Measurements from ENCODE around the gene NINJ2.

NINJ2 gene

GRCh38 chr12:559906-560455 lies 103.3 kb downstream of the NINJ2 start:
- Histone ChIP-seq H3K27me3 (ENCODE audit: insufficient read depth, insufficient read length) (no peaks in the 10 kb centered on the region), H3K4me3 (ENCODE audit: insufficient read length, low read depth) (no peak overlapping the region), H3K36me3 (ENCODE audit: insufficient read depth, insufficient read length, low read length) (peaks cover 76% of the 10 kb centered on the region), H3K9me3 (ENCODE audit: insufficient read depth, low read length) (no peaks in the 10 kb centered on the region), H3K4me1 (ENCODE audit: insufficient read depth, insufficient read length) (peaks cover 8% of the 10 kb centered on the region), H3K9ac (ENCODE audit: insufficient read length, low read depth) (no peak overlapping the region)
- TF ChIP-seq ZNF274 (IDR thresholded peaks at IDR 0.05; ENCODE audit: low read depth, low read length): no peak
- no peak for TF ChIP-seq SUZ12 (IDR thresholded peaks at IDR 0.05; ENCODE audit: extremely low read depth, insufficient read depth, insufficient read length)
- no peak for DNase-seq (ENCODE audit: low read depth, low spot score)

GRCh38 chr12:559208-559905 lies 103.9 kb downstream of the NINJ2 start:
- no peak for DNase-seq (ENCODE audit: low read depth, low spot score)
- Histone ChIP-seq H3K9me3 (ENCODE audit: insufficient read depth, low read length) (no peaks in the 10 kb centered on the region), H3K9ac (ENCODE audit: insufficient read length, low read depth) (no peak overlapping the region), H3K4me1 (ENCODE audit: insufficient read depth, insufficient read length) (peaks cover 5% of the 10 kb centered on the region), H3K4me3 (ENCODE audit: insufficient read length, low read depth) (no peak overlapping the region), H3K27me3 (ENCODE audit: insufficient read depth, insufficient read length) (no peaks in the 10 kb centered on the region), H3K36me3 (ENCODE audit: insufficient read depth, insufficient read length, low read length) (peaks cover 70% of the 10 kb centered on the region)
- no peak for TF ChIP-seq YY1 (IDR thresholded peaks at IDR 0.05; ENCODE audit: insufficient read depth, insufficient read length)
- TF ChIP-seq ZNF274 (IDR thresholded peaks at IDR 0.05; ENCODE audit: low read depth, low read length): no peak
- TF ChIP-seq SUZ12 (IDR thresholded peaks at IDR 0.05; ENCODE audit: extremely low read depth, insufficient read depth, insufficient read length): no peak

GRCh38 chr12:558580-558979 lies 104.7 kb downstream of the NINJ2 start:
- Histone ChIP-seq H3K9me3 (ENCODE audit: insufficient read depth, low read length) (no peaks in the 10 kb centered on the region), H3K4me3 (ENCODE audit: insufficient read length, low read depth) (no peak overlapping the region), H3K9ac (ENCODE audit: insufficient read length, low read depth) (no peak overlapping the region), H3K27me3 (ENCODE audit: insufficient read depth, insufficient read length) (no peaks in the 10 kb centered on the region), H3K36me3 (ENCODE audit: insufficient read depth, insufficient read length, low read length) (peaks cover 74% of the 10 kb centered on the region), H3K4me1 (ENCODE audit: insufficient read depth, insufficient read length) (peaks cover 5% of the 10 kb centered on the region)
- no peak for TF ChIP-seq ZNF274 (IDR thresholded peaks at IDR 0.05; ENCODE audit: low read depth, low read length)
- TF ChIP-seq YY1 (IDR thresholded peaks at IDR 0.05; ENCODE audit: insufficient read depth, insufficient read length): no peak
- TF ChIP-seq SUZ12 (IDR thresholded peaks at IDR 0.05; ENCODE audit: extremely low read depth, insufficient read depth, insufficient read length): no peak
- no peak for DNase-seq (ENCODE audit: low read depth, low spot score)

GRCh38 chr12:556498-556897 lies 106.7 kb downstream of the NINJ2 start:
- Histone ChIP-seq H3K4me3 (ENCODE audit: insufficient read length, low read depth) (no peak overlapping the region), H3K4me1 (ENCODE audit: insufficient read depth, insufficient read length) (peaks cover 2% of the 10 kb centered on the region), H3K27me3 (ENCODE audit: insufficient read depth, insufficient read length) (no peaks in the 10 kb centered on the region), H3K9ac (ENCODE audit: insufficient read length, low read depth) (no peak overlapping the region), H3K36me3 (ENCODE audit: insufficient read depth, insufficient read length, low read length) (peaks cover 80% of the 10 kb centered on the region), H3K9me3 (ENCODE audit: insufficient read depth, low read length) (no peaks in the 10 kb centered on the region)
- DNase-seq (ENCODE audit: low read depth, low spot score): no peak
- TF ChIP-seq SUZ12 (IDR thresholded peaks at IDR 0.05; ENCODE audit: extremely low read depth, insufficient read depth, insufficient read length): no peak
- no peak for TF ChIP-seq ZNF274 (IDR thresholded peaks at IDR 0.05; ENCODE audit: low read depth, low read length)
- TF ChIP-seq YY1 (IDR thresholded peaks at IDR 0.05; ENCODE audit: insufficient read depth, insufficient read length): no peak

GRCh38 chr12:554001-554285 lies 109.3 kb downstream of the NINJ2 start:
- TF ChIP-seq SUZ12 (IDR thresholded peaks at IDR 0.05; ENCODE audit: extremely low read depth, insufficient read depth, insufficient read length) (no peak), YY1 (IDR thresholded peaks at IDR 0.05; ENCODE audit: insufficient read depth, insufficient read length) (no peak), ZNF274 (IDR thresholded peaks at IDR 0.05; ENCODE audit: low read depth, low read length) (no peak)
- Histone ChIP-seq H3K9me3 (ENCODE audit: insufficient read depth, low read length) (no peaks in the 10 kb centered on the region), H3K9ac (ENCODE audit: insufficient read length, low read depth) (no peak overlapping the region), H3K36me3 (ENCODE audit: insufficient read depth, insufficient read length, low read length) (peaks cover 83% of the 10 kb centered on the region), H3K4me1 (ENCODE audit: insufficient read depth, insufficient read length) (peaks cover 2% of the 10 kb centered on the region), H3K27me3 (ENCODE audit: insufficient read depth, insufficient read length) (no peaks in the 10 kb centered on the region), H3K4me3 (ENCODE audit: insufficient read length, low read depth) (no peak overlapping the region)
- DNase-seq (ENCODE audit: low read depth, low spot score): no peak

GRCh38 chr12:553216-554000 lies 109.8 kb downstream of the NINJ2 start:
- Histone ChIP-seq H3K36me3 (ENCODE audit: insufficient read depth, insufficient read length, low read length) (peaks cover 83% of the 10 kb centered on the region), H3K9me3 (ENCODE audit: insufficient read depth, low read length) (no peaks in the 10 kb centered on the region), H3K4me3 (ENCODE audit: insufficient read length, low read depth) (no peak overlapping the region), H3K9ac (ENCODE audit: insufficient read length, low read depth) (no peak overlapping the region), H3K27me3 (ENCODE audit: insufficient read depth, insufficient read length) (no peaks in the 10 kb centered on the region), H3K4me1 (ENCODE audit: insufficient read depth, insufficient read length) (peaks cover 2% of the 10 kb centered on the region)
- DNase-seq (ENCODE audit: low read depth, low spot score): no peak
- TF ChIP-seq YY1 (IDR thresholded peaks at IDR 0.05; ENCODE audit: insufficient read depth, insufficient read length): no peak
- no peak for TF ChIP-seq ZNF274 (IDR thresholded peaks at IDR 0.05; ENCODE audit: low read depth, low read length)
- no peak for TF ChIP-seq SUZ12 (IDR thresholded peaks at IDR 0.05; ENCODE audit: extremely low read depth, insufficient read depth, insufficient read length)

- TF ChIP-seq YY1 (IDR thresholded peaks at IDR 0.05; ENCODE audit: insufficient read depth, insufficient read length) (no peak), SUZ12 (IDR thresholded peaks at IDR 0.05; ENCODE audit: extremely low read depth, insufficient read depth, insufficient read length) (no peak), ZNF274 (IDR thresholded peaks at IDR 0.05; ENCODE audit: low read depth, low read length) (no peak)
- Histone ChIP-seq H3K9me3 (ENCODE audit: insufficient read depth, low read length) (no peaks in the 10 kb centered on the region), H3K9ac (ENCODE audit: insufficient read length, low read depth) (no peak overlapping the region), H3K4me3 (ENCODE audit: insufficient read length, low read depth) (no peak overlapping the region), H3K27me3 (ENCODE audit: insufficient read depth, insufficient read length) (no peaks in the 10 kb centered on the region), H3K36me3 (ENCODE audit: insufficient read depth, insufficient read length, low read length) (peaks cover 83% of the 10 kb centered on the region), H3K4me1 (ENCODE audit: insufficient read depth, insufficient read length) (peaks cover 2% of the 10 kb centered on the region)
- no peak for DNase-seq (ENCODE audit: low read depth, low spot score)
These were observed 110.8 kb downstream of the NINJ2 start for GRCh38 chr12:552466-552865.
